K562 (cell line): ENCODE data around the gene DLX2. TPM values are rescaled to one million over a fixed set of nuclear protein-coding genes. Genes with fewer than 3 reads are reported as not detected.

Experiments used
- ELK1 ChIP-seq: sonication (generic); formaldehyde crosslinking; IDR thresholded peaks from 2 replicates; pipeline ENCODE4 v1.8.1; 2022; ENCODE audit warnings: missing genetic modification reagents
- ETV1 ChIP-seq: fragments of 450-650 bp; conservative IDR thresholded peaks from 2 replicates; pipeline ENCODE4 v1.6.1; 2016; ENCODE audit warnings: missing genetic modification characterization, control low read depth, low read depth, missing compliant biosample characterization
- GATAD2B ChIP-seq: fragments of 450-650 bp; IDR thresholded peaks from 2 replicates; pipeline ENCODE4 v1.6.1; 2017; ENCODE audit warnings: mild to moderate bottlenecking, borderline replicate concordance
- HMG20B ChIP-seq: fragments of 250-450 bp; sonication (Bioruptor Pico); IDR thresholded peaks from 2 replicates; pipeline ENCODE4 v1.5.0; 2021; ENCODE audit warnings: mild to moderate bottlenecking
- IRF1 ChIP-seq: sonication (generic); formaldehyde crosslinking; IDR thresholded peaks from 2 replicates; pipeline ENCODE4 v1.8.0; 2022; ENCODE audit warnings: missing genetic modification reagents, mild to moderate bottlenecking, borderline replicate concordance
- JUN ChIP-seq, 2 experiments: sonication (generic) in 1 of 2; formaldehyde crosslinking in 1 of 2; IDR thresholded peaks; 2 replicates each; pipeline versions ENCODE4 v1.6.1 to v1.8.0; 2012 to 2022; ENCODE audit warnings: borderline replicate concordance in 2 of 2, mild to moderate bottlenecking in 2 of 2, improper control_type of control experiment in 1 of 2, low read depth in 1 of 2, low read length in 1 of 2, missing genetic modification reagents in 1 of 2
- MAFK ChIP-seq: IDR thresholded peaks from 2 replicates; pipeline ENCODE4 v1.6.1; 2011; ENCODE audit warnings: low read length, improper control_type of control experiment
- MAZ ChIP-seq, 2 experiments: fragments of 450-650 bp in 1 of 2; sonication (generic) in 1 of 2; formaldehyde crosslinking; IDR thresholded peaks in 1 of 2; conservative IDR thresholded peaks in 1 of 2; 2 replicates each; pipeline versions ENCODE4 v1.4.0 to v1.5.0; 2020; ENCODE audit warnings: mild to moderate bottlenecking in 1 of 2, missing genetic modification reagents in 1 of 2
- SP2 ChIP-seq: IDR thresholded peaks from 2 replicates; pipeline ENCODE4 v1.6.1; 2011; ENCODE audit warnings: mild to moderate bottlenecking, low read depth, low read length, moderate library complexity; ENCODE audit not compliant: poor library complexity, severe bottlenecking; ENCODE audit errors: extremely low read depth
- SRSF9 ChIP-seq: fragments of 200-400 bp; formaldehyde crosslinking; IDR thresholded peaks from 2 replicates; pipeline ENCODE4 v1.6.1; 2017; ENCODE audit warnings: low read depth, low read length, borderline replicate concordance
- XRCC3 ChIP-seq: fragments of 450-650 bp; IDR thresholded peaks from 2 replicates; pipeline ENCODE4 v1.6.1; 2017; ENCODE audit warnings: mild to moderate bottlenecking, moderate library complexity
- ZNF197 ChIP-seq: fragments of 200-800 bp; sonication (Bioruptor generic); IDR thresholded peaks from 2 replicates; pipeline ENCODE4 v1.6.1; 2016; ENCODE audit warnings: low read depth, missing genetic modification characterization, missing compliant biosample characterization
- ZNF232 ChIP-seq: sonication (generic); formaldehyde crosslinking; IDR thresholded peaks from 2 replicates; pipeline ENCODE4 v1.8.0; 2022; ENCODE audit warnings: mild to moderate bottlenecking, missing genetic modification reagents
- ZNF395 ChIP-seq: fragments of 200-800 bp; sonication (Bioruptor generic); IDR thresholded peaks from 2 replicates; pipeline ENCODE4 v1.6.1; 2017; ENCODE audit warnings: missing genetic modification characterization, missing compliant biosample characterization
- ZNF445 ChIP-seq: fragments of 250-450 bp; sonication (Bioruptor Pico); IDR thresholded peaks from 2 replicates; pipeline ENCODE4 v1.4.0; 2020; ENCODE audit warnings: low read depth, mild to moderate bottlenecking, moderate library complexity
- ZNF57 ChIP-seq: fragments of 450-650 bp; formaldehyde crosslinking; IDR thresholded peaks from 2 replicates; pipeline ENCODE4 v1.4.0; 2020; ENCODE audit warnings: mild to moderate bottlenecking, moderate library complexity
- ZNF717 ChIP-seq: fragments of 250-450 bp; sonication (Bioruptor Pico); IDR thresholded peaks from 2 replicates; pipeline ENCODE4 v1.5.0; 2021
- ZZZ3 ChIP-seq: fragments of 450-650 bp; IDR thresholded peaks from 2 replicates; pipeline ENCODE4 v1.6.1; 2016; ENCODE audit warnings: antibody characterized with exemption, mild to moderate bottlenecking, moderate library complexity
- polyA plus RNA-seq, 8 experiments: library from polyadenylated mRNA; depleted of rRNA in 4 of 8; stranded (reverse) in 5 of 8; unstranded in 3 of 8; fragments of >200 nt; fragmentation: Nextera tagmentation in 2 of 8; fragmentation: Illumina TruSeq in 1 of 8; extraction: Ambion mirVana in 2 of 8; extraction: Trizol in 1 of 8; gene quantifications; 2 replicates each; pipeline versions ENCODE4 v1.2.1 to v1.2.3, GENCODE V29; 2011 to 2014; ENCODE audit warnings: inconsistent platforms in 1 of 8, missing spikeins in 1 of 8
- total RNA-seq, 7 experiments: library from RNA; depleted of rRNA in 6 of 7; stranded (reverse); fragments of >200 nt in 6 of 7; fragmentation: Illumina TruSeq in 2 of 7; extraction: Trizol in 2 of 7; gene quantifications; 2 replicates each; pipeline versions ENCODE4 v1.2.1 to v1.2.3, GENCODE V29; 2011 to 2021; ENCODE audit warnings: low replicate concordance in 1 of 7

Gene DLX2
- total and polyA plus RNA-seq, 9 of the 15 experiments (the other 6 are each of a cell fraction or from before 2014, with no cell fraction given), result 0.14 to 4.3 (median 0.86) TPM

GRCh38 chr2:172085460-172086159 lies 17.1 kb downstream of the DLX2 start, which contains the start of gene DLX1 (continued):
- no peak for TF ChIP-seq SRSF9
- TF ChIP-seq ETV1 (tag), result no peak
- TF ChIP-seq ZNF445 (CRISPR knock-in tag), result no peak
- 0 out of 2 replicates have a peak, but pooled peaks have one; percentile 54 for TF ChIP-seq MAFK
- TF ChIP-seq JUN (IDR thresholded peaks at IDR 0.05; ENCODE audit: borderline replicate concordance, low read depth, low read length), result 0 out of 2 replicates have a peak, but pooled peaks have one; percentile 30
- peak; percentile 57; the same call in 1 of the 2 replicates for TF ChIP-seq JUN (CRISPR knock-in tag; IDR thresholded peaks at IDR 0.05; ENCODE audit: borderline replicate concordance)
- TF ChIP-seq HMG20B (CRISPR knock-in tag), result no peak
- no peak for TF ChIP-seq ZNF395 (CRISPR knock-in tag)
- TF ChIP-seq XRCC3, result no peak
- TF ChIP-seq ZNF57 (CRISPR knock-in tag), result no peak
- TF ChIP-seq IRF1 (CRISPR knock-in tag), result no peak
- no peak for TF ChIP-seq SP2
- peak in 1 of 2 experiments; percentile 22; a peak in 1 of 4 replicates for TF ChIP-seq MAZ (CRISPR knock-in tag; conservative IDR thresholded peaks at IDR 0.05 in 1 of 2, IDR thresholded peaks at IDR 0.05 in 1 of 2)
- no peak for TF ChIP-seq ZNF232 (CRISPR knock-in tag)
- TF ChIP-seq ZNF197, result no peak
- TF ChIP-seq ZNF717 (CRISPR knock-in tag), result no peak
- no peak for TF ChIP-seq ELK1 (CRISPR knock-in tag)
- TF ChIP-seq GATAD2B, result no peak
- TF ChIP-seq ZZZ3, result no peak
